Forelimb muscle (tissue), 1 donor: ENCODE measurements around the gene TNFSF4. TPM values are rescaled to one million over a fixed set of nuclear protein-coding genes. Genes with fewer than 3 reads are reported as not detected.
"Not testable (repeated sequence)": the region's sequence is repeated elsewhere in the genome, so short reads cannot be mapped to it uniquely, and the experiment has no call there.

ENCODE experiments used
- DNase-seq: peaks from one replicate; pipeline ENCODE4 v3.0.0-alpha.2; 2013; ENCODE audit warnings: low read depth
- polyA plus RNA-seq: library from polyadenylated mRNA; unstranded; fragments of 120-200 nt; gene quantifications from one replicate; pipeline ENCODE4 v1.2.1, GENCODE V29; 2013; ENCODE audit not compliant: insufficient read length

TNFSF4 gene
- polyA plus RNA-seq, 1 donor: 2.2 TPM

- no peak for DNase-seq
Measured at GRCh38 chr1:173164178-173164577, 43.0 kb downstream of the TNFSF4 start.

- DNase-seq: no peak
Measured at GRCh38 chr1:173163222-173163621, 43.9 kb downstream of the TNFSF4 start.

GRCh38 chr1:173162601-173163000 lies 44.5 kb downstream of the TNFSF4 start:
- no peak for DNase-seq

GRCh38 chr1:173161510-173162221 lies 45.5 kb downstream of the TNFSF4 start:
- no peak for DNase-seq

GRCh38 chr1:173153964-173154363 lies 53.2 kb downstream of the TNFSF4 start:
- not testable (repeated sequence) for DNase-seq

- no peak for DNase-seq
Measured at GRCh38 chr1:173153503-173153902, 53.6 kb downstream of the TNFSF4 start.

- DNase-seq: no peak
Measured at GRCh38 chr1:173152598-173152997, 54.5 kb downstream of the TNFSF4 start.

GRCh38 chr1:173150795-173151194 lies 56.3 kb downstream of the TNFSF4 start:
- DNase-seq: no peak

GRCh38 chr1:173149887-173150286 lies 57.2 kb downstream of the TNFSF4 start:
- DNase-seq: no peak

GRCh38 chr1:173148971-173149370 lies 58.2 kb downstream of the TNFSF4 start:
- DNase-seq: no peak

GRCh38 chr1:173148545-173148944 lies 58.6 kb downstream of the TNFSF4 start:
- no peak for DNase-seq

- no peak for DNase-seq
Measured at GRCh38 chr1:173140733-173141132, 66.4 kb downstream of the TNFSF4 start.

- DNase-seq: no peak
Measured at GRCh38 chr1:173139706-173140105, 67.4 kb downstream of the TNFSF4 start.

GRCh38 chr1:173137107-173137706 lies 69.9 kb downstream of the TNFSF4 start:
- DNase-seq: no peak

GRCh38 chr1:173134800-173135199 lies 72.3 kb downstream of the TNFSF4 start:
- DNase-seq: no peak

GRCh38 chr1:173134029-173134428 lies 73.1 kb downstream of the TNFSF4 start:
- no peak for DNase-seq

Other genes starting within 250 kb of the TNFSF4 start
- gene TNFSF18, start 156.4 kb downstream of the TNFSF4 start, polyA plus RNA-seq: 0.11 TPM